Measurements from ENCODE around the gene FOLH1. TPM values are rescaled to one million over a fixed set of nuclear protein-coding genes. Genes with fewer than 3 reads are reported as not detected.
"Not testable (repeated sequence)": the region's sequence is repeated elsewhere in the genome, so short reads cannot be mapped to it uniquely, and the experiment has no call there.

The FOLH1 gene
- not detected for polyA plus RNA-seq (2013, experiment 1 of 2)
- not detected for polyA plus RNA-seq (2013, experiment 2 of 2)

GRCh38 chr11:49208006-49208721, at the start of gene FOLH1:
FOLH1 (minus strand) TSS chr11:49208602; CDS start chr11:49208409, 193 bp downstream.
- peaks cover 33% of the 10 kb centered on the region for H3K9me3 ChIP-seq (ENCODE audit: insufficient read depth, low read depth, low read length)
- no peaks in the 10 kb centered on the region for H3K36me3 ChIP-seq (ENCODE audit: insufficient read depth, low read length)
- H3K27me3 ChIP-seq (ENCODE audit: insufficient read depth, low read length), result peaks cover 8% of the 10 kb centered on the region
- H3K4me3 ChIP-seq (ENCODE audit: low read length), result peak within 1 kb of the TSS; percentile 39
- no peak within 1 kb of the TSS for H3K27ac ChIP-seq (ENCODE audit: low read depth, low read length)
- WGBS, result 83% methylated on average over 46 of the region's 48 CpGs
- no peak within 1 kb of the TSS for H3K9ac ChIP-seq (ENCODE audit: low read depth, low read length)
- H3K4me1 ChIP-seq (ENCODE audit: insufficient read depth, low read length), result no peaks in the 10 kb centered on the region

GRCh38 chr11:49255148-49255547, 46.7 kb upstream of the FOLH1 start:
- not testable (repeated sequence) for H3K4me1 ChIP-seq (ENCODE audit: insufficient read depth, low read length); H3K36me3 ChIP-seq (ENCODE audit: insufficient read depth, low read length); H3K27ac ChIP-seq (ENCODE audit: low read depth, low read length); H3K27me3 ChIP-seq (ENCODE audit: insufficient read depth, low read length); H3K4me3 ChIP-seq (ENCODE audit: low read length); H3K9me3 ChIP-seq (ENCODE audit: insufficient read depth, low read depth, low read length); H3K9ac ChIP-seq (ENCODE audit: low read depth, low read length)
- WGBS, result 82% methylated on average over 2 of the region's 2 CpGs

- not testable (repeated sequence) for H3K27ac ChIP-seq (ENCODE audit: low read depth, low read length); H3K4me1 ChIP-seq (ENCODE audit: insufficient read depth, low read length); H3K36me3 ChIP-seq (ENCODE audit: insufficient read depth, low read length); H3K9ac ChIP-seq (ENCODE audit: low read depth, low read length); H3K4me3 ChIP-seq (ENCODE audit: low read length); H3K27me3 ChIP-seq (ENCODE audit: insufficient read depth, low read length); H3K9me3 ChIP-seq (ENCODE audit: insufficient read depth, low read depth, low read length)
- 60% methylated on average over 5 of the region's 5 CpGs for WGBS
These were observed 42.8 kb upstream of the FOLH1 start for GRCh38 chr11:49251212-49251611.

- H3K27ac ChIP-seq (ENCODE audit: low read depth, low read length); H3K9ac ChIP-seq (ENCODE audit: low read depth, low read length); H3K4me1 ChIP-seq (ENCODE audit: insufficient read depth, low read length); H3K9me3 ChIP-seq (ENCODE audit: insufficient read depth, low read depth, low read length); H3K4me3 ChIP-seq (ENCODE audit: low read length); H3K27me3 ChIP-seq (ENCODE audit: insufficient read depth, low read length); H3K36me3 ChIP-seq (ENCODE audit: insufficient read depth, low read length): not testable (repeated sequence)
- 82% methylated on average over 4 of the region's 5 CpGs for WGBS
These were observed 42.2 kb upstream of the FOLH1 start for GRCh38 chr11:49250398-49251115.

GRCh38 chr11:49249363-49249762, 41.0 kb upstream of the FOLH1 start:
- not testable (repeated sequence) for H3K4me3 ChIP-seq (ENCODE audit: low read length); H3K36me3 ChIP-seq (ENCODE audit: insufficient read depth, low read length); H3K9me3 ChIP-seq (ENCODE audit: insufficient read depth, low read depth, low read length); H3K27ac ChIP-seq (ENCODE audit: low read depth, low read length); H3K27me3 ChIP-seq (ENCODE audit: insufficient read depth, low read length); H3K4me1 ChIP-seq (ENCODE audit: insufficient read depth, low read length); H3K9ac ChIP-seq (ENCODE audit: low read depth, low read length)
- 72% methylated on average over 2 of the region's 3 CpGs for WGBS

GRCh38 chr11:49233685-49234084, 25.3 kb upstream of the FOLH1 start:
- H3K4me3 ChIP-seq (ENCODE audit: low read length); H3K27me3 ChIP-seq (ENCODE audit: insufficient read depth, low read length); H3K9me3 ChIP-seq (ENCODE audit: insufficient read depth, low read depth, low read length); H3K4me1 ChIP-seq (ENCODE audit: insufficient read depth, low read length); H3K27ac ChIP-seq (ENCODE audit: low read depth, low read length); H3K36me3 ChIP-seq (ENCODE audit: insufficient read depth, low read length); H3K9ac ChIP-seq (ENCODE audit: low read depth, low read length): not testable (repeated sequence)
- 91% methylated on average over 4 of the region's 4 CpGs for WGBS

- not testable (repeated sequence) for H3K36me3 ChIP-seq (ENCODE audit: insufficient read depth, low read length); H3K4me1 ChIP-seq (ENCODE audit: insufficient read depth, low read length); H3K9me3 ChIP-seq (ENCODE audit: insufficient read depth, low read depth, low read length); H3K4me3 ChIP-seq (ENCODE audit: low read length); H3K9ac ChIP-seq (ENCODE audit: low read depth, low read length); H3K27ac ChIP-seq (ENCODE audit: low read depth, low read length); H3K27me3 ChIP-seq (ENCODE audit: insufficient read depth, low read length)
- 90% methylated on average over 4 of the region's 5 CpGs for WGBS
These were observed 24.6 kb upstream of the FOLH1 start for GRCh38 chr11:49233019-49233418.

GRCh38 chr11:49231725-49232124, 23.3 kb upstream of the FOLH1 start:
- H3K27ac ChIP-seq (ENCODE audit: low read depth, low read length); H3K27me3 ChIP-seq (ENCODE audit: insufficient read depth, low read length); H3K9ac ChIP-seq (ENCODE audit: low read depth, low read length); H3K4me3 ChIP-seq (ENCODE audit: low read length); H3K4me1 ChIP-seq (ENCODE audit: insufficient read depth, low read length); H3K9me3 ChIP-seq (ENCODE audit: insufficient read depth, low read depth, low read length); H3K36me3 ChIP-seq (ENCODE audit: insufficient read depth, low read length): not testable (repeated sequence)
- WGBS, result 82% methylated on average over 3 of the region's 3 CpGs

- H3K36me3 ChIP-seq (ENCODE audit: insufficient read depth, low read length); H3K9ac ChIP-seq (ENCODE audit: low read depth, low read length); H3K27me3 ChIP-seq (ENCODE audit: insufficient read depth, low read length); H3K4me3 ChIP-seq (ENCODE audit: low read length); H3K4me1 ChIP-seq (ENCODE audit: insufficient read depth, low read length); H3K27ac ChIP-seq (ENCODE audit: low read depth, low read length); H3K9me3 ChIP-seq (ENCODE audit: insufficient read depth, low read depth, low read length): not testable (repeated sequence)
- WGBS, result 94% methylated on average over 1 of the region's 1 CpG
These were observed 22.1 kb upstream of the FOLH1 start for GRCh38 chr11:49230534-49230933.

- WGBS, result 71% methylated on average over 2 of the region's 3 CpGs
- H3K9ac ChIP-seq (ENCODE audit: low read depth, low read length); H3K36me3 ChIP-seq (ENCODE audit: insufficient read depth, low read length); H3K27me3 ChIP-seq (ENCODE audit: insufficient read depth, low read length); H3K9me3 ChIP-seq (ENCODE audit: insufficient read depth, low read depth, low read length); H3K4me3 ChIP-seq (ENCODE audit: low read length); H3K27ac ChIP-seq (ENCODE audit: low read depth, low read length); H3K4me1 ChIP-seq (ENCODE audit: insufficient read depth, low read length): not testable (repeated sequence)
These were observed 21.6 kb upstream of the FOLH1 start for GRCh38 chr11:49230001-49230400.

GRCh38 chr11:49229136-49229535, 20.7 kb upstream of the FOLH1 start:
- H3K27ac ChIP-seq (ENCODE audit: low read depth, low read length); H3K9ac ChIP-seq (ENCODE audit: low read depth, low read length); H3K4me1 ChIP-seq (ENCODE audit: insufficient read depth, low read length); H3K4me3 ChIP-seq (ENCODE audit: low read length); H3K36me3 ChIP-seq (ENCODE audit: insufficient read depth, low read length); H3K9me3 ChIP-seq (ENCODE audit: insufficient read depth, low read depth, low read length); H3K27me3 ChIP-seq (ENCODE audit: insufficient read depth, low read length): not testable (repeated sequence)
- 86% methylated on average over 2 of the region's 2 CpGs for WGBS

Data from HUES64 (cell line).